HG02678 (cell line): ENCODE measurements around the gene SWAP70.

Source experiments
- ATAC-seq: cut with Tn5 transposase; IDR thresholded peaks from one replicate; pipeline ENCODE4 v1.9.1; 2021; ENCODE audit warnings: mild to moderate bottlenecking, moderate library complexity; ENCODE audit not compliant: unreplicated experiment

Gene SWAP70

DNA sequence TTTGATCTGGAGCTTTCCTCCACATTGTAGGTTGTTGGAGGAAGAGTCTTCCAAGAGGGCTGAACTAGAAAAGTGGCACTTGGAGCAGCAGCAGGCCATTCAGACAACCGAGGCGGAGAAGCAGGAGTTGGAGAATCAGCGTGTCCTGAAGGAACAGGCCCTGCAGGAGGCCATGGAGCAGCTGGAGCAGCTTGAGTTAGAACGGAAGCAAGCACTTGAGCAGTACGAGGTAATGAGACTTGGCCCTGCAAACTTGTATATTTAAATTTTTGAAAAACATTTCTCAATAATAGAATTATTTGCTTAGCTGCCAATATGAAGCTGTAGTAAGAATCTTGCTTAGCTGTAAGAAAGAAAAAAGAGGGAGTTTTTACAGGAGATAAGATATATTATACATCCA lies 84.0 kb downstream of the SWAP70 start:
- ATAC-seq = no peak

DNA sequence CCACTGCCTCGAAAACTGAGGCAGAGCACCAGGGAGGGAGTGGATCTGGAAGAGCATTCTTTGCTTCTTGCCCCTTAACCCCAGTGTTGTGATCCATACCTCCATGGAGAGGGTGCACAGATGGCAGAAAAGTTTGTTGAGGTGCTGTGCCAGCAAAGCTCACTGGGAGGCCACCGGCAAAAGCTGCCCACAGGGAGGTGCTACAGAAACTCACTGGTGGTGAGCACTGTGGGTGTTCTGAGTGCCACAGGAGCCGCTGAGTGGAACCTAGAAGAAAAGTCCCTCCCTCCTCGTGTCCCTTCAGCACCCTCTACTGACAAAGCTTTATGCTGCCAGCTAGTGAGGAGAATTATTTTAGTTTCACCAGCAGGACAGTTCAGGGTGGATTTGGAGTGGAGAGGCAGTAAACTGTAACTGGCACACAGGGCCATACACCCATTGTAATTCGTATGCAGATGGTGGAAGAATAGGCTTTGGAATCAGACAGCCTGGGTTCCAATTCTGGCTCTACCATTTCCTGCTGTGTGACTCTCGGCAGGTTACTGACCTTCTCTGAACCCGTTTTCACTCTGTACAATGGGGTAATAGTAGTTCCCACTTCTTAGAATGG lies 84.6 kb downstream of the SWAP70 start:
- peak; percentile 85 for ATAC-seq

DNA sequence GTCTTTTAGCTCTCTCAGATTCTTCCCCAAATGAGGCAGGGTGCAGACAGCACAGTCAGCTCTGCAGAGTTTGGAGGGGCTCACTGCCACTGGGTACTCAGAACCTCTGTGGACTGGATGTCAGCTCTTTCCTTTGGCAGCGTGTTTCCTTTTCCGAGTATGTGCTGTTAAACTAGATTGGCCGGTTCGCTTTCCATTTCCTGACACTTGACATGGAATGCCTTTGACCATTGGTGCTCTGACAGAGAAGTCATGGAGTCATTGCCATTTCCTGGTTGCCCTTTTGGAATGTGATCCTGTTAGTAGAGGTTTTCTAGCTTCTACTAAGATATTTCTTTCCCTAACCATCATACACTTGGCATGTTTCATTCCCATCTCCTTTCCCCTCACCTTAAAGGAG lies 86.7 kb downstream of the SWAP70 start:
- no peak for ATAC-seq

DNA sequence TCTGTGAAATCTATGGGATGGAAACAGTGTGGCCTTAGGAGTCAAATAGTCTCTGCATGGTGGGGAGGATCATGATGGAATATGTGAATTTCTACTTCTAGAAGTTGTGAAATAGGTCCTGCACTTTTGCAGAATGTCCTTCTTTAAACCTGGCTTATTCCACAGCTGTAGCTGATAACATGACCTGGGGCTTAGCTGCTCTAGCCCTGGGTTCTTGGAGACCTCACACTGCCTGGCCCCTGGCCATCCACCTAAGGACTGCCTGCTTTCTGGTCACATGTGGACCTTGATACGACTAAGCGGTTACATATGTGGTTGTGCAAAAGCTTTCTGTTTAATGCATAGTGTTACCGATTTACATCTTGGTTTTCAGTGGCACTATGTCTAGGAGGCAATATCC lies 88.2 kb downstream of the SWAP70 start:
- ATAC-seq = no peak

DNA sequence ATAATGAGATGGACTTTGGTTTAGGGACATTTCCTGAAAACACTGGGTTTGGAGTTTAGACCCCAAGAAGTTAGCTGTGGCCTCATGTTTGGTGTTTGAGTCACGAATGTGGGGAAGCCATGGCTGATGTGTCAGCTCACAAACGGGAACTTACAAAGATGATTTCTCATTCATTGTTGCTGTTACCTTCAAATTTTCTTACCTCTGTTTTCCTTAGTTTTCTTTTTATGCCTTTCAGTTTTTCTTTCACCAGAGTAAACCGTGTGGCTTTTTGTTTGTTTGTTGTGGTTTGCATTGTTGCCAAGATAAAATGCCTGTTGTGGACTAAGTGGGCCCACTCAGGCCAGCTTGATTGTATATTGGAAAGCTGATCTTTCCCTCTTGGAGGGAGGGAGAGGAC lies 89.1 kb downstream of the SWAP70 start:
- ATAC-seq = no peak

DNA sequence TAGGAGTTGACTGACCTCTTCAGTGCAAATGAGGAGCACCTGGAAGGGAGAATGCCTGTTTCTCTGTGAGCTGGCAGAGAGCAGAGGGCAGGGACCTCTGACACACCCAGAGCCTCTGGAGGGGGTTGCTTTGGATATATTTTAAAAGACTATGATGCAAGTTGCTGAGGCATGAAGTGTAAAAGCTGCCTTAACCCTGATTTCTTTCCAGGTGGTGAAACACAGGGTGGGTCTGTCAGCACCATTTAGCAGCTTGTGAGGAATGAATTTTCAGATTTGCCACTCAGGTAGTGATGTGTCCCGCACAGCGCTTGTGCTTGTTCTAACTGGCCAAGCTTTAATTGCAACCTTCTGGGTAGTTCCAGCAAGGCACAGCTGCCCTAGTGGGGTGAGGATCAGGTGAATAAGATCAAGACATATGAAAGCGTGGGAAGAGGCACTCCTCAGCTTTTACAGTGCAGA lies 90.2 kb downstream of the SWAP70 start:
- no peak for ATAC-seq

DNA sequence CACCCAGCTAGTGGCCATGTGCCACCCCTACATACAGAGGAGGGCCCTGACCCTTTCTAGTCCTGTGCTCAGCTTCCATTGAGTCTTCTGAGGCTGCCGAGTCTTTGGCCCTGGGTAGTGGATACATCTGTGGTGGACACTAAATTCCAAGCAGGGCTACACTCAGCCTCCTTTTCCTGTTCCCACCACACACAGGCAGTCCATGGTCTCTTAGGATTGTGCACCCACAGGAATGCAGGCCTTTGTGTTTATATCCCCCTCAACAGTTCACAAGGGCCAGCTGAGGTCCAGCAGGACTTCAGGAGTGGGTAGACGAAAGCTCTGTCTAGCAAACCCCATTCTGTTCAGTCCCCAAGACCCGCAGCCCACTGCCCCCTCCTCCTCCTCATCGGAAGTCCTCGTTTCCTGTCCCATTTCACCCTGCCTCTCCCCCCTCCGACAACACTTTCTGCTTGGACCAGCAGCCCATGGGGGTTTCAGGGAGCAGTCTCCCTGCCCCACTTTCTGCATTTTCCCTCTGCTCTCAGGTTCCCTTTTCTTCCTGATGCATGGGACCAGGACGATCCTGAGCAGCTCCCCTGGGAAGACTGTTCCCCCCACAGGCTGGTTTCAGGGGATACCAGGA lies 91.8 kb downstream of the SWAP70 start:
- ATAC-seq = no peak

DNA sequence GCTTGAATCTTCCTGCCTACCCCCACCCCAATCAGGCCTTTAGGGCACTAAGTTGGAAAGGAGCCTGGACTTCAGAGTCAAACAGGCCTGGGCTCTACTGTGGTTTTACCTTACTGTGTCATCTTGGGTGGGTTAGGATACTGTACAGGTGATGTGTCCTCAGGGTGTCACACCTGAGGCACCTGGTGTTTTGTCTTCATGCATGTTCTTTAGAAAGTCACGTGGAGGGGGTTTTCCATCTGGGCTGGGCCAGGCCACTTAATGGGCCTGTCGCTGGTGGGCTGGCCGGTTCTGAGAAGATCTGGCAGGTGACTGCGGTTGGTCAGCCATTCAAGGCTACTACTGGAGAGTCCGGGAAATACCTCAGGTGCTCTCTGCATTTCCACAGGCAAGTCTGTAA lies 92.6 kb downstream of the SWAP70 start:
- no peak for ATAC-seq

DNA sequence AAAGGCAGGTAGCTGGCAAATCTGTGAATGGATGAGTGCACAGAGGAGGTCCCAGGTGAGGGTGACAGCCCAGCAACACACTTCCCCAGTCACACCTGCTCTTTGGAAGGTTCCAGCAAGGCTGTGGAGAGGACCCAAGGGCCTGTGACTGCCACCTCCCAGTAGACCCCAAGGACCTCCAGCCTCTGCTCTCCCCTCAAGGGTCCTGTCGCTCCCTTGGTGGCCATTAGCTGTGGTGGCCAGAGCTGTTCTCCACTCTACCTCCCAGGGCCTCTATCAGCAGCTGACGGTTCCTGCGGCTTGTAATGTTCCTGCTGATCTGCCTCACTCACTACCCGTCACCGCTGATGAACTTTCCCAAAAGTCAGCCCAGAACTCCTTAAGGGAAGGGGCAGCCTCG lies 93.0 kb downstream of the SWAP70 start:
- no peak for ATAC-seq

DNA sequence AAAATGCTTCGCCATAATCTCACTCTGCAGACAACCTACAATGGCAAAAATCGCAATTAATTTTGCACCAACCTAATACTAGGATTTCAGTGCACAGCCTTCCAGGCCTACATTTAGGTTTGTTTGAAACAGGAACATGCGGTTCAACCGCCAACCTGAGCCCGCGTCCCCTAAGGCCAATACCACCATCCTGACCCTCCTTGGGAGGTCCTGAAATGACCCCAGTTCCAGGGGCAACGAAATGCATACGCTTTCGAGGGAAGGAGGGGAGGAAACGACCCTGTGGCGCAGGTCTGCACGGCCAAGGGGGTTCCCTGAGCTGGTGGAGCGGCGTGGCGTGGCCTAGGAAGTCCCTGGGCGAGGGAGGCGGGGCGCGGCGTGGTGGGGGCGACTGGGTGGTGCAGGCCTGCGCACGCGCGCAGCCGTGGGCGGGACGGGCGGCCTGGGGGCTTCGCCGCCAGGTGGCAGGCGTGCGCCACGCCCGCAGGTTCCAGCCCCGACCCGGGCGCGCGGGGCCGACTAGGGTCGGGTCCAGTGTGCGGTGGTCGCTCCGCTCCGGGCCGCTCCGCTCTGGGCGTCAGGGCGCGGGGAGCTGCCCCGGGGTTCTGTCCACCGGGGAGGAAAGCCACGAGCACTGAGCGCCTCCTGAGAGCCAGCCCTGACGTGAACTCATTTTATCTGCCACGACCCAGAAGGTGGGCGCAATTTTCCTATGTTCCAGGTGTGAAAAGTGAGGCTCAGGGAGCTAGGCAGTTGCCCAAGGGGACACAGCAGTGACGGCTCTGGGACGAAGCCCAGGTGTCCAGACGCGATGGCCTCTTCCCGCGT lies 94.1 kb downstream of the SWAP70 start:
- ATAC-seq = peak; percentile 72

DNA sequence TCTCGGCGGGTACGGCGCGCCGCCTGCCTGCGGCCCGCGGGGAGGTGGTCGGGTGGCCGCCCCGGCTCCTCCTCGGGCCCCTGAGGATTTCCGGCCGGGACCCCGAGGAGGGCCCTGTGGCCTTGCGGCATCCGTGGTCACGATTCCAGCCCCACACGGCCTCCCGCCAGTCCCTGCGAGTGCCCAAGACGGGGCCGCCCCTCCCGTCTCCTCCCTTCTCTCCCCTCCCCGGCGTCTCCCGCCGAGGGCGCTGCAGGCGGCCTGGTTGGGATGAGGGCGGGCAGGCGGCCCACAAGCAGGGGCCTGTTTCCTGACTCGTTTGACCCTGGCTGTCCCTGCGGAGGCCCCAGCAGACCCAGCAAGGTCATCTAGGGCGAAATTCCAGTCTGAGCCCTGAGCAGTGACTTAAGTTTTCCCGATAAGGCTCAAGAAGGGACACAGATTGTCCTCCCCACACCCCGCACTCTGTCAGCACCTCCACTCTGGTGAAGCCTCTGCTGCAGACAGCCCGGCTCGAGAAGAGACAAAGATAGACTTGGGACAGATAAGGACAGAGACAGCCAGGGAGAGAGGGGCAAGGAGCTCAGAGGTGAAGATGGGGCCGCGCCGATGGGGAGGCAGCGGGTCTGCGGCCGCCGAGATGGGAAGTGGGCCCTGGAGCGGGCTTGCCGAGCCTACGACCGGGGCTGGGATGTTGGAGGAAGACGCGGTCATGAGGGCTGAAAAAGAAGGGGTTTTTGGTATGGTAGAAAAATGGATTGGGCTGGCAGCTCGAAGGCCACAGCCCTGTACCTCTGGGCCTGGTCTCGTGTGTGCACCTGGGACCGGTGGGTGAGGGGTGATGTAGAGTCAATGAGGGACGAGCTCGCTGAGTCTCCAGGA lies 95.0 kb downstream of the SWAP70 start:
- peak; percentile 38 for ATAC-seq

DNA sequence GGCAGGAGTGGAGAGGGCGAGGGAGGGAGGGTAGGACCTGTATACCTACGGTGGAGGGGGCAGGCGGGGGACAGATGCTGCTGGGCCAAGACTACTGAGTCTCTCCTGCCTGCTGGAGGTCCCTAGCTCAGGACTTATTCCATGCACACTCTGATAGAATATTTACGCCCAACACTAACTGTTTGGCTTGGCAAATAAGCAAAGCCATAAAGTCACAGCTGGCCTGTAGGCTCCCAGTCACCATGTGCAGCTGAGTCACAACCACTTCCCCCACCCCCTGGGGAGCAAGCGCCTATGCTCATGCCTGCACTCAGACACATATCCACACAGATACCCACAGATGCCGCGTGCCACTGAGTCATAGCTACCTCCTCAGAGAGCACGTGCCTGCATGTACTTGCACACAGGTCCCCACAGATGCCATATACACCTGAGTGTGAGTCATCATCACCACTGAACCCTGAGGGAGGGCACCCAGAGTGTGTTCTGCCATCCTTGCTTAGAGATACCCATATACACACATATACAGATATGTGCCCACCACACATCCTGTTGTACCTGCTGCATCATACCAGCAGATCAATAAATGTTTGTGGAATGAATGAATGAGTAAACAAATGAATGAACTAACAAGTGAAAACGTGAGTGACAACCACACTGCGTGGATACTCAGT lies 95.8 kb downstream of the SWAP70 start:
- ATAC-seq = peak; percentile 34

DNA sequence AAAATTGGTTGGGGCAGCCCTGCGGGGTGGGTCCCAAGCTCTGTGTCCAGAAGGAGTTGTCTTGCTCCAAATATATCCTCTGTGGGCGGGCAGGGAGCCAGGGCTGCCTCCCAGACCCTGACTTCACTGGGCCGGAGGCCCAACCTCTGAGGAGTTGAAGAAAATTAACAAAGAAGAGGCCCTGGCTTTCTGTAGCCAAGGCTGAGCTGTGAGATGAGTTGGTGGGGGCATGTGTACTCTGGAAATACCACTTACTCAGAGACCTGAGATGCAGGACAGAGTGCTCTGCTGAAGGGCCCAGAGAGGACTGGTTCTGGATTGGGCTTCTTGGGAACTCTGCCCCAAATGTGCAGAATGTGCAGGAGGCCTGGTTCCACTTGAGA lies 96.3 kb downstream of the SWAP70 start:
- no peak for ATAC-seq

DNA sequence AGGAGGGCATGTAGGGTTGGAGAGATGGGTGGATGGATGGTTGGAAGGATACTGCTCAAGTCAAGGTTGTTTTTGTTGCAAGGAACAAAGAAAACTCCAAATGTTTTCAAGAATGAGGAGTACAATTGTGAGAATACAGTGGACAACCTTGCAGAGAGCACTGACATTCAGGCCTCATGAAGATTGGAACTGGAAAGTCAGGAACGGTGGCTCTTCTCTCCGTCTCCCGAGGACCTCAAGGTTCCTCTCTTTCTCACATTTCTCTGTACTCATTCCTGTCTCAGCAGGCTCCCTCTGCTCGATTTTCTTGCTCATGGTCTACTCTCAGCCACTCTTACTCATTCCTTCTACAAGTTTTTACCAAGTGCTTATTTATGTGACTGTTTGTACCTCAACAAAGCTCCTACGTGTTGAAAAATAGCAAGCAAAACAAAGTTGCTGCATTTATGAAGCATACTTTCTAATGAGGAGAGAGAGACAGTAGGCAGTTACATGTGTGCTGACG lies 97.6 kb downstream of the SWAP70 start:
- no peak for ATAC-seq

DNA sequence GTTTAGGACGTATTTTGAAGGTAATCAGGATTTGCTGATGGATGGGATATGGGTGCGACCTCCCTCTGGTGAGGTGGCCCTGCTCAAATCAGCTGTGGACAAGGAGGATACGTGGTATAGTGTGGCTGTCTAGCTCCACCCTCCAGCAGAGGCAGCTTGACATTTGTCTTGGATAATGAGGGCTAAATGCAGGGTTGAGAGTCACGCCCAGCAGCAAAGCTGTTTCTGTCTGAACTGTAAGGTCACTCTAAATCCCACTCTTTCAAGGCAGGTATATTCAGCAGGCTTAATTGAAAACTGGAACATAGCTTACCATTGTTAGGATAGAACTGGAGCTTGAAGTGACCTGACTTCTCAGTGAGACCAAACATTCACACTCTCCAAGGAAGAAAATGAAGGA lies 98.7 kb downstream of the SWAP70 start:
- no peak for ATAC-seq

DNA sequence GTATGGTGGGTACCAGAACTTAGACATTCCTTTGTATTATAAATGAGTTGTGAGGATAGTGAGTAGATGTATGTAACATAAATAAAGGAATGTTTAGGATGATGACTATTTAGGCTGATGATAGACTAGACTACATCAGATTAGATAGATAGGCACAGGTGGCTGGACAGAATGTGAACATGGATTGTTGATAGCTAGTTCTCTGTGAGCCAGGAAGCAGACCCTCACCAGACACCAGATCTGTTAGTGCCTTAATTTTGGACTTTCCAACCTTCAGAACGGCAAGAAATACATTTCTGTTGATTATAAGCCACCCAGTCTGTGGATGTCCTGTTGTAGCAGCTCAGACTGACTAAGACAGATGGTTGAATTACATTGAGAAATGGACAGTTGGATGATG lies 99.4 kb downstream of the SWAP70 start:
- no peak for ATAC-seq

DNA sequence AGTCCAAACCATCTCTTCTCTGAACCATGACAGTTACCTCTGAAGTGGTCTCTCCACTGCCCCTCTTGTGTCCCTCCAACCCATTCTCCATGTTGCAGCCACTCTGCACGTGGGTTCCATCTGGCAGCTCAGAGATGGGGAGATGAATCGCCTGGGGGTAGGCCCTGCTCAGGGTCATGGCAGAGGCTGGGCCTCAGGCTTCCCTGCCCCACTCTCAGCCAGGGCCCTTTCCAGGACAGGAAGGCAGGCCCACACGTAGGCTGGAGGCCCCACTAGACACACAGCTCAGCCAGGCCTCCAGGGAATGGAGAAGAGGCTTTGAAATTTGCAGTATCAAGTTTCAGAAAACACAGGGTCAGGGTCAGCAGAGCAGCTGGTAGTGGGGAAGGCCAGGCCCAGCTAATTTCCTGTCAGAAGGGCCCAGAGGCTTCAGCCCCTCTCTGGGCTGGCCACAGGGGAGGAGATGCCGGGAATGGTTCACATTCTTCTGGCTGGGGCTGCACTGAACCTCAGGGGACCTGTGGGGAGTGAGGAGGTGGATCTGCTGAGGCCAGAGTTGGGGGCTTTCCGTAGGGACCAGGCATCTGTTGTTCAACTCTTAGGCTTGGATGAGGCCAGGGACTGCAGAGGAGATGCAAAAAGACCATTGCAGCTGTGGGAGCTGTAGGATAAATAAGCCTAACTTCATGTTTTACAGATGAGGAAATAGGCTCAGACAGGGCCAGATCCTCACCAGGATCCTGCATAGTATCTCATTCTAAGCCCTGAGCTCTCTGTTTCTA lies 101.6 kb downstream of the SWAP70 start:
- ATAC-seq = peak; percentile 61

DNA sequence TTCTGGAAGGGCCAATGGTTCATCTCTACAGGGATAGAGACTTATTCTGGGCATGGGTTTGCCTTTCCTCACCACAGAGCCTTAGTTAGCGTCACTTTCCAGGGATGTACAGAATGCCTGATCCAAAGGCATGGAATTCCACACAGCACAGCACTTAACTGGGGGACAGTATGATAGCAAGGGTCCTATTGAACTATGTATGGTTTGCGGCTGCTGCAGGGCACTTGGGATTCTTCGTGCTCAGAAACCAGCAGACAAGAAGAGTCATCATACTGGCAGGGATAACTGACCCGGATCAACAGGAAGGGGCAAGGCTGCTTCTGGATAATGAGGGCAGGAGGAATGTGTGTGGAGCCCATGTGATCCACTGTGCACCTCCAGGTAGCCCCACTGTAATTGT lies 105.7 kb downstream of the SWAP70 start:
- ATAC-seq = no peak

DNA sequence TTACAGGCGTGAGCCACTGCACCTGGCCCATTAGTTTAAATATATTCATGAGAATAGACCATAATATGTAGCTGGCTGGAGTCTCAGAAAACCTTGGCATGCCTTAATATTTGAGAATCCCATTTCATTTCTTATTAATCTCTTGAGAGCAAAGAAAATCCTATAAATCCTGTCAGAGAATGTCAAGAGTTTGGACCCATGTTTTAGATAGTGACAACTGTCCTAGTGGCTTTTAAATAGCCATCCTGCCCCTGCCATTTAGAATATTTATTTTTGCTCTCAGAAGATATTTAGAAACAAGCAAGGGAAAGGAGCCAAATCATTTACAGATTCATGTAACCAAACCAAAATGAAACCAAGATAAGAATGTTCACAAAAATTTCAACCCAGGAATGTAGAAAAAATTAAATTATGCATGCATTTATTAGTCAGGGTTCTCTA lies 107.2 kb downstream of the SWAP70 start:
- ATAC-seq = no peak

DNA sequence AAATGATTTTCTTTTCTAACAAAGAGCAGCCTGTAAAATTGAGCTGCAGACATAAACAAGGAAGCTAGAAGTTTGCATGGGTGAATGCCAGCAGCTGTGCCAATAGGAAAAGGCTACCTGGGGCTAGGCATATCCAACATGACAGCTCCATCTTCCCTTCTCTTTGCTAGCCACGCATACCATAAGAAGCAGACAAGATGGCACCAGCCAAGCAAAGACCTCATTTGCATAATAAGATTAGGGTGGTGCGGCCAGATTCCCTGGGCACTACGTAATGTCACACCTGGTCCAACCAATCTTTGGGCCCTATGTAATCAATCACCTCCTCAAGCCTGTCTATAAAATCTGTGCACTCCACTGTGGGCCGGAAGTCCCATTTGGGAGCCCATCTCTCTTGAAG lies 108.3 kb downstream of the SWAP70 start:
- ATAC-seq = no peak
